Upper lobe of left lung (tissue), 4 donors: ENCODE data around the gene NOBOX.

Experiments
- EP300 ChIP-seq, 4 donors: sonication (generic); formaldehyde crosslinking; IDR thresholded peaks; one replicate each; pipeline ENCODE4 v1.5.1; 2017; ENCODE audit warnings: antibody characterized with exemption in 4 of 4, control low read depth in 2 of 4
- POLR2A ChIP-seq, 4 donors: fragments of 450-650 bp; IDR thresholded peaks; one replicate each; pipeline ENCODE4 v1.5.1; 2016 to 2017; ENCODE audit warnings: antibody characterized with exemption in 4 of 4, mild to moderate bottlenecking in 2 of 4
- POLR2AphosphoS5 ChIP-seq, 2 donors: sonication (generic); formaldehyde crosslinking; IDR thresholded peaks; one replicate each; pipeline ENCODE4 v1.5.1; 2017; ENCODE audit warnings: antibody characterized with exemption in 2 of 2
- TF ChIP-seq, protein P1 (sequence below), 6 experiments: fragments of 450-650 bp in 4 of 6; fragments of 200-600 bp in 2 of 6; sonication (generic) in 2 of 6; IDR thresholded peaks; one replicate each; pipeline ENCODE4 v1.5.1; 2016 to 2019; ENCODE audit warnings: antibody characterized with exemption in 6 of 6

DNA sequence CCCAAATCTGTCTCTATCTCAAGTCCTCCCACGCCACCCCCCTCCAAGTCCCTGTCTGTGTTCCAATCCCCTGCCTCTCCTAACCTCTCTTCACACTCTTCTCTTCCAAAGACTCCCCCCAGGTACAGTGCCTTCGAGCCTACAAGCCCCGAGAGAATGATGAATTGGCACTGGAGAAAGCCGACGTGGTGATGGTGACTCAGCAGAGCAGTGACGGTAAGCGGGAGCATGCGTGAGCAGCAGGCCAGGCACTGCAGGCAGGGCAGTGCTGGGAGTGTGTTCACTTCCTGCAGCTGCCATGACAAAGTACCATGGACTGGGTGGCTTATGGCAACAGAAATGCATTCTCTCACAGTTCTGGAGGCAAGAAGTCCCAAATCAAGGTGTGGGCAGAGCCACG lies 24.8 kb downstream of the NOBOX start:
- TF ChIP-seq, protein P1, sequence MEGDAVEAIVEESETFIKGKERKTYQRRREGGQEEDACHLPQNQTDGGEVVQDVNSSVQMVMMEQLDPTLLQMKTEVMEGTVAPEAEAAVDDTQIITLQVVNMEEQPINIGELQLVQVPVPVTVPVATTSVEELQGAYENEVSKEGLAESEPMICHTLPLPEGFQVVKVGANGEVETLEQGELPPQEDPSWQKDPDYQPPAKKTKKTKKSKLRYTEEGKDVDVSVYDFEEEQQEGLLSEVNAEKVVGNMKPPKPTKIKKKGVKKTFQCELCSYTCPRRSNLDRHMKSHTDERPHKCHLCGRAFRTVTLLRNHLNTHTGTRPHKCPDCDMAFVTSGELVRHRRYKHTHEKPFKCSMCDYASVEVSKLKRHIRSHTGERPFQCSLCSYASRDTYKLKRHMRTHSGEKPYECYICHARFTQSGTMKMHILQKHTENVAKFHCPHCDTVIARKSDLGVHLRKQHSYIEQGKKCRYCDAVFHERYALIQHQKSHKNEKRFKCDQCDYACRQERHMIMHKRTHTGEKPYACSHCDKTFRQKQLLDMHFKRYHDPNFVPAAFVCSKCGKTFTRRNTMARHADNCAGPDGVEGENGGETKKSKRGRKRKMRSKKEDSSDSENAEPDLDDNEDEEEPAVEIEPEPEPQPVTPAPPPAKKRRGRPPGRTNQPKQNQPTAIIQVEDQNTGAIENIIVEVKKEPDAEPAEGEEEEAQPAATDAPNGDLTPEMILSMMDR (IDR thresholded peaks at IDR 0.05), result no peak
- TF ChIP-seq POLR2A (IDR thresholded peaks at IDR 0.05) (no peak), EP300 (IDR thresholded peaks at IDR 0.05) (no peak), POLR2AphosphoS5 (IDR thresholded peaks at IDR 0.05) (no peak)
